Measurements from ENCODE around the gene TIPIN. TPM values are rescaled to one million over a fixed set of nuclear protein-coding genes. Genes with fewer than 3 reads are reported as not detected.
"Not testable (repeated sequence)": the region's sequence is repeated elsewhere in the genome, so short reads cannot be mapped to it uniquely, and the experiment has no call there.

Gene TIPIN
- total RNA-seq (ENCODE audit: insufficient read depth, low replicate concordance), result 7.0 TPM

GRCh38 chr15:66356359-66357236 lies at the start of gene TIPIN:
TIPIN (minus strand) TSS chr15:66356685; CDS start chr15:66352947, 3,738 bp downstream.
- peak; percentile 96 for DNase-seq (ENCODE audit: low spot score)

- peak; percentile 17 for DNase-seq (ENCODE audit: low spot score)
Measured at GRCh38 chr15:66405615-66406014, 49.1 kb upstream of the TIPIN start.

GRCh38 chr15:66405007-66405406 lies 48.5 kb upstream of the TIPIN start:
- DNase-seq (ENCODE audit: low spot score), result no peak

- no peak for DNase-seq (ENCODE audit: low spot score)
Measured at GRCh38 chr15:66404532-66404931, 48.0 kb upstream of the TIPIN start.

GRCh38 chr15:66404122-66404521 lies 47.6 kb upstream of the TIPIN start:
- no peak for DNase-seq (ENCODE audit: low spot score)

DNA sequence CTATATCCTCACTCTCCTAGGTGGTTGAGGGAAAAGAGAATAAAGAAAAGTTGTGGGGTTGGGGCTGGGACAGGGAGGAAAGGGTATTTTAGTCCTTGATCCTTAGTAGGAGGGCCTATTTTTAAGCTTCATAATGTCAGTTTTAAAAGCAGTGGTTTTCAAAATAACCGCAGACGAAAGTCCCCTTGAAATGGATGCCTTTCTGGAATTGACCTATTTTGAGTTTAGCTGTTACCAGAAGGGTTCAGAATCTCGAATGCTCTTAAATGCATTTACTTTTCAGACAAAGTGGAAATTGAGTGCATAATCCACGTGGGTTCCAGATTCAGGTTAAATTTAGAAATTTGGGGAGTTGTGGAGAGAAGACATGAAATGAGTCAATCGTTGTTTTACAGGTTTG lies 46.8 kb upstream of the TIPIN start:
- no peak for DNase-seq (ENCODE audit: low spot score)

- no peak for DNase-seq (ENCODE audit: low spot score)
Measured at GRCh38 chr15:66402761-66403284, 46.3 kb upstream of the TIPIN start.

- no peak for DNase-seq (ENCODE audit: low spot score)
Measured at GRCh38 chr15:66401130-66402021, 44.9 kb upstream of the TIPIN start.

- no peak for DNase-seq (ENCODE audit: low spot score)
Measured at GRCh38 chr15:66400351-66400774, 43.9 kb upstream of the TIPIN start.

DNA sequence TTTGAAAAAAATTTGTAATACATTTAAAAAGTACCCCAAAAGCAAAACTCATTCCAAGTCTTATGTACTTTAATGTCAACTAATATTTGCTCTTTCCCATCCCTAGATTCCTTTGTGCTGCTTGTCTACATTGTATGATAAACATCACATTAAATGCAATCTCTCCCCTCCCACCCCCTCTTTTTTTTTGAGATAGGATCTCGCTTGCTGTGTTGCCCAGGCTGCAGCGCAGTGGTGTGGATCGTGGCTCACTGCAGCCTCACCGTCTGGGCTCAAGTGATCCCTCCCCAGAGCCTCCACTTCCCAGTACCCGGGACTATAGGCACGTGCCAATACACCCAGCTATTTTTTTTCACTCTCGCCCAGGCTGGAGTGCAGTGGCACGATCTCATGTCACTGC lies 42.8 kb upstream of the TIPIN start:
- DNase-seq (ENCODE audit: low spot score), result no peak

GRCh38 chr15:66394915-66395314 lies 38.4 kb upstream of the TIPIN start:
- no peak for DNase-seq (ENCODE audit: low spot score)

DNA sequence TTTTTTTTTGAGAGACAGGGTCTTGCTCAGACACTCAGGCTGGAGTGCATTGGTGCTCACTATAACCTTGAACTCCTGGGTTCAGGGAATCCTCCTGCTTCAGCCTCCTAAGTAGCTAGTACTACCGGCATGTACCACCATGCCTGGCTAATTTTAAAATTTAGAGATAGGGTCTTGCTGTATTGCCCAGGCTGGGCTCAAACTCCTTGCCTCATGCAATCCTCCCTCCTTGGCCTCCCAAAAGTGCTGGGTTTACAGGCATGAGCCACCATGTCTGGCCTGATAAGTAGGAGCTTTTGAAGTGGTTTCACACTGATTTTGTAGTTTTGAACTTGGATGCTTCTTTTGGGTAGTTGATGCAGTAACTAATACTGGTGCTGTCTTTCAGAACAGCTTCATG lies 38.0 kb upstream of the TIPIN start:
- DNase-seq (ENCODE audit: low spot score), result no peak

GRCh38 chr15:66393037-66393436 lies 36.6 kb upstream of the TIPIN start:
- not testable (repeated sequence) for DNase-seq (ENCODE audit: low spot score)

GRCh38 chr15:66390678-66391077 lies 34.2 kb upstream of the TIPIN start:
- no peak for DNase-seq (ENCODE audit: low spot score)

GRCh38 chr15:66389859-66390381 lies 33.4 kb upstream of the TIPIN start:
- DNase-seq (ENCODE audit: low spot score), result no peak

GRCh38 chr15:66389098-66389858 lies 32.8 kb upstream of the TIPIN start:
- DNase-seq (ENCODE audit: low spot score), result no peak

DNA sequence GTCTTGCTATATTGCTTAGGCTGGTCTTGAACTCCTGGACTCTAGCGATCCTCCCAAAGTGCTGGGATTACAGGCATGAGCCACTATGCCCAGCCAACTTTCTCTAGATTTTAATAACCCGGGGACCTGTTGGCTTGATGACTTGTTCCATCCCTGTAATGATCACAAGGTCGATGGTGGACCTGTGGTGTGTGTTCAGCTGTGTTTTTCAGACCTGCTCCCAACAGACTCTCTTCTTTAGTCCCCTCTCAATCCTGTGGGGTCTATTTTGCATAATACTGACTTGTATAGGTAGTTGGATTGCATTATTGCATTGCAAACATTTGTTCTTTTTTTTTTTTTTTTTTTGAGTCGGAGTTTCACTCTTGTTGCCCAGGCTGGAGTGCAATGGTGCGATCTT lies 32.1 kb upstream of the TIPIN start:
- DNase-seq (ENCODE audit: low spot score), result no peak

GRCh38 chr15:66388043-66388363 lies 31.5 kb upstream of the TIPIN start:
- DNase-seq (ENCODE audit: low spot score), result no peak

DNA sequence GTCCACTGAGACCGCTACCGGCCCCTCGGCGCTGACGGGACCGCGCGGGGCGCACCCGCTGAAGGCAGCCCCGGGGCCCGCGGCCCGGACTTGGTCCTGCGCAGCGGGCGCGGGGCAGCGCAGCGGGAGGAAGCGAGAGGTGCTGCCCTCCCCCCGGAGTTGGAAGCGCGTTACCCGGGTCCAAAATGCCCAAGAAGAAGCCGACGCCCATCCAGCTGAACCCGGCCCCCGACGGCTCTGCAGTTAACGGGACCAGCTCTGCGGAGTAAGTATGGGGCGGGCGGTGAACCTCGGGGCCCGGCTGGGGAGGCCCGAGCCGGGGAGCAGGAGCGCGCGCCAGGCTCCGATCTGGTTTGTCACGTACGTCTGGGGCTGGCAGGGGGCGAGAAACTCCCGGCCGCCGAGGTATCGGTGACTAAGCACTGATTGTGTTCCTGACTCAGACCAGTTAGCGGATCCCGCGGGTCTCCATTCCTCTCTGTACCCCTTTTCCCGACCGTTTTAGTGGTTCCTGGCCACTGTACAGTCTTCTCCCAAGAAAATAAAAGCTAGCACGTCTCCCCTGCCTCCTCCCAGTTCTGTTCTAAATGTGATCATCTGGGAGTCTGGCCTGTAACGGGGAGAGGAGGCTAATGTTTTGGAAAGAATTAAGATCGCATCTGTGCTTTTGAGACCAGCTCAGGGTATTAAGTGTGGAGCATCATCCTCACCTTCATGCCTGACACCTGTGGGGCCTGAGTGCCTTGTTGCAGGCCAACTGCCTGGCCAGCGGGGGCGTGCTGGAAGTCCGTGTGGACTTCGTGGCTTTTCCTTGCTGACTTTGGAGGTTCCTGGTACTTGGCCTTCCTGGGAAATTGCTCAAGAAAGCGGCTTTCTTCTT lies 30.9 kb upstream of the TIPIN start:
- peak; percentile 76 for DNase-seq (ENCODE audit: low spot score)

Measured in umbilical cord (tissue), 2 donors.